Gastroesophageal sphincter (tissue), 3 donors: ENCODE measurements around the gene SLC7A6OS.

Experiments used
- CTCF ChIP-seq, 4 experiments: fragments of 200-600 bp in 2 of 4; fragments of 450-650 bp in 2 of 4; sonication (generic) in 1 of 4; IDR thresholded peaks; one replicate each; pipeline ENCODE4 v1.5.1; 2017 to 2019; ENCODE audit warnings: antibody characterized with exemption in 4 of 4, mild to moderate bottlenecking in 2 of 4, moderate library complexity in 2 of 4
- EP300 ChIP-seq: sonication (generic); formaldehyde crosslinking; IDR thresholded peaks from one replicate; pipeline ENCODE4 v1.6.1; 2017; ENCODE audit warnings: antibody characterized with exemption, mild to moderate bottlenecking
- POLR2A ChIP-seq, 2 donors: fragments of 450-650 bp; IDR thresholded peaks; one replicate each; pipeline ENCODE4 v1.6.1; 2017; ENCODE audit warnings: antibody characterized with exemption in 2 of 2, mild to moderate bottlenecking in 2 of 2, moderate library complexity in 1 of 2

- TF ChIP-seq CTCF (IDR thresholded peaks at IDR 0.05) (no peak), EP300 (no peak), POLR2A (IDR thresholded peaks at IDR 0.05) (no peak)
These were observed 24.4 kb upstream of the SLC7A6OS start for GRCh38 chr16:68335175-68335574.
